Neuronal stem cell (in vitro differentiated cells): ENCODE measurements around the gene CCNT1. TPM values are rescaled to one million over a fixed set of nuclear protein-coding genes. Genes with fewer than 3 reads are reported as not detected.

Source experiments
- DNase-seq: peaks from one replicate; pipeline ENCODE4 v3.0.0-alpha.2; 2013; ENCODE audit warnings: low spot score
- H2AFZ ChIP-seq: one replicate; pipeline ENCODE4 v1.6.1; 2013; ENCODE audit warnings: mild to moderate bottlenecking, low read length, inconsistent platforms
- H2AK5ac ChIP-seq: 2 replicates; pipeline ENCODE4 v1.6.1; 2013; ENCODE audit warnings: low read depth, mild to moderate bottlenecking, inconsistent platforms, low read length, moderate library complexity, mixed read lengths
- H2BK120ac ChIP-seq: 2 replicates; pipeline ENCODE4 v1.6.1; 2013; ENCODE audit warnings: low read depth, mild to moderate bottlenecking, inconsistent platforms, low read length, moderate library complexity, mixed read lengths
- H2BK12ac ChIP-seq: one replicate; pipeline ENCODE4 v1.6.1; 2013; ENCODE audit warnings: low read length, inconsistent platforms
- H2BK15ac ChIP-seq: 2 replicates; pipeline ENCODE4 v1.6.1; 2013; ENCODE audit warnings: mild to moderate bottlenecking, low read length, inconsistent platforms, mixed read lengths
- H2BK5ac ChIP-seq: one replicate; pipeline ENCODE4 v1.6.1; 2013; ENCODE audit warnings: inconsistent platforms, mild to moderate bottlenecking, low read length, moderate library complexity
- H3K14ac ChIP-seq: one replicate; pipeline ENCODE4 v1.6.1; 2013; ENCODE audit warnings: low read length, inconsistent platforms
- H3K18ac ChIP-seq: 2 replicates; pipeline ENCODE4 v1.6.1; 2013; ENCODE audit warnings: low read length, inconsistent platforms
- H3K23ac ChIP-seq: 2 replicates; pipeline ENCODE4 v1.6.1; 2013; ENCODE audit warnings: low read depth, mild to moderate bottlenecking, mixed read lengths, low read length, inconsistent platforms; ENCODE audit not compliant: poor library complexity
- H3K27ac ChIP-seq: replicated peaks from 3 replicates; pipeline ENCODE4 v1.5.1; 2013; ENCODE audit warnings: low read length, inconsistent platforms
- H3K27me3 ChIP-seq, 3 experiments: 2 replicates each; pipeline ENCODE4 v1.6.1; 2013; ENCODE audit warnings: low read length in 3 of 3, mild to moderate bottlenecking in 2 of 3, inconsistent platforms in 1 of 3, low read depth in 1 of 3, mixed read lengths in 1 of 3, moderate library complexity in 1 of 3; ENCODE audit not compliant: control insufficient read depth in 3 of 3, insufficient read depth in 3 of 3
- H3K36me3 ChIP-seq, 2 donors: replicated peaks in 1 of 2; 2 replicates each; pipeline ENCODE4 v1.6.1; 2013; ENCODE audit warnings: low read length in 2 of 2; ENCODE audit not compliant: control insufficient read depth in 2 of 2, insufficient read depth in 2 of 2
- H3K4ac ChIP-seq: 2 replicates; pipeline ENCODE4 v1.6.1; 2013; ENCODE audit warnings: inconsistent platforms, mild to moderate bottlenecking, low read length, moderate library complexity
- H3K4me1 ChIP-seq, 2 donors: 1 replicate in 1 of 2; 2 replicates in 1 of 2; pipeline ENCODE4 v1.6.1; 2013; ENCODE audit warnings: low read length in 2 of 2, low read depth in 1 of 2; ENCODE audit not compliant: control insufficient read depth in 2 of 2, insufficient read depth in 1 of 2
- H3K4me2 ChIP-seq: one replicate; pipeline ENCODE4 v1.6.1; 2013; ENCODE audit warnings: mild to moderate bottlenecking, low read length, inconsistent platforms; ENCODE audit not compliant: insufficient read depth, poor library complexity, severe bottlenecking
- H3K4me3 ChIP-seq, 2 donors: 2 replicates each; pipeline ENCODE4 v1.5.1; 2013; ENCODE audit warnings: low read length in 2 of 2, mild to moderate bottlenecking in 2 of 2, inconsistent platforms in 1 of 2, moderate library complexity in 1 of 2
- H3K79me1 ChIP-seq: one replicate; pipeline ENCODE4 v1.6.1; 2013; ENCODE audit warnings: low read depth, mild to moderate bottlenecking, inconsistent platforms, low read length, moderate library complexity
- H3K9ac ChIP-seq: one replicate; pipeline ENCODE4 v1.6.1; 2013; ENCODE audit warnings: mild to moderate bottlenecking, low read depth, low read length, inconsistent platforms; ENCODE audit not compliant: poor library complexity
- H3K9me3 ChIP-seq, 2 donors: replicated peaks in 1 of 2; 2 replicates each; pipeline versions ENCODE3 to v1.6.1; 2013; ENCODE audit warnings: low read length in 2 of 2, mild to moderate bottlenecking in 2 of 2, inconsistent platforms in 1 of 2, low read depth in 1 of 2, mixed read lengths in 1 of 2, moderate library complexity in 1 of 2; ENCODE audit not compliant: control insufficient read depth in 2 of 2, insufficient read depth in 1 of 2
- H4K8ac ChIP-seq: one replicate; pipeline ENCODE4 v1.6.1; 2013; ENCODE audit warnings: low read depth, mild to moderate bottlenecking, inconsistent platforms, low read length, moderate library complexity
- H4K91ac ChIP-seq: one replicate; pipeline ENCODE4 v1.6.1; 2013; ENCODE audit warnings: low read length, low read depth, mild to moderate bottlenecking, inconsistent platforms; ENCODE audit not compliant: poor library complexity
- WGBS, 2 donors: extraction: QIAGEN DNeasy Blood & Tissue Kit; methylation state at CpG; one replicate each; pipeline ENCODE4 v1.1.7; 2013; ENCODE audit warnings: missing lambda C conversion rate in 2 of 2, mixed read lengths in 1 of 2; ENCODE audit not compliant: insufficient read length in 2 of 2, insufficient replicate concordance in 1 of 2; ENCODE audit errors: extremely low coverage in 2 of 2; 5-methylcytosine and 5-hydroxymethylcytosine counted together
- polyA plus RNA-seq, 2 experiments: library from polyadenylated mRNA; stranded (reverse); fragments of 200-250 nt; gene quantifications; one replicate each; pipeline ENCODE4 v1.2.3, GENCODE V29; 2013

CCNT1 gene
- 19.9 TPM for polyA plus RNA-seq (2013, experiment 1 of 2)
- polyA plus RNA-seq (2013, experiment 2 of 2) = 19.9 TPM

DNA sequence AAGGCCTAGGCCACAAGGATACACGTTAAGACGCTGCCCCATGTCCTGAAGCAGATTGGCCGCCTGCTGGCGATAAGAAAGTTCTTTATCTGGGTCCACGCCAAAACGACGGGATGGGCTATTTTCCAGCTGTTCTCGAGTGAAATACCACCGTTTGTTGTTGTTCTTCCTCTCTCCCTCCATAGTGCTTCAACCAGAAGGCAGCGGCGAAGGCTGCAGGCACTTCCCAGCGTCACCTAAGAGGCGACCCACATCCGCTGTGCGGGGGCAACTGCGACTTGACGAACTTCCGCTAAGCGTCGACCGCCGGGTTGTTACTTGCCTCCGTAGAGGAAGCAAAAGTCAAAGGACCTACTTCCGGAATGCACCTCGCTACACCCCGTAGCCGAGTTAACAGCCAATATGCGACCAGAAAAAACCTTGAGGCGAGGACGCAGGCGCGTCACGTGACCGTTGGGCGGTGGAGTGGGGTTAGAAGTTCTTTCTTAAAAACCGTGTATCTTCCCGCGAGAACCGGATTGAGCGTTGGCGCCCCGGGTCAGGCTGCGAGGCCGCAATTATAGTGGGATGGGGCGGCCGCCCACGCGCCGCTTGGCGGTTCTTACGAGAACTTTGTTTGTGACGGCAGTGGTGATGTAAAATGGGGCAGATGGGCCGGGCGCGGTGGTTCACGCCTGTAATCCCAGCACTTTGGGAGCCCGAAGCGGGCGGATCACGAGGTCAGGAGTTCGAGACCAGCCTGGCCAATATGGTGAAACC is at the start of gene CCNT1:
TSS of gene CCNT1 (minus strand) at position 215 of the 759 bp plus-strand sequence. CDS start at position 183, 32 bp downstream.
- Histone ChIP-seq H2BK15ac (no peak within 1 kb of the TSS), H3K9me3 (peaks cover 2 to 6% of the 10 kb centered on the region in 2 donors), H3K27me3 (no peaks in the 10 kb centered on the region)

DNA sequence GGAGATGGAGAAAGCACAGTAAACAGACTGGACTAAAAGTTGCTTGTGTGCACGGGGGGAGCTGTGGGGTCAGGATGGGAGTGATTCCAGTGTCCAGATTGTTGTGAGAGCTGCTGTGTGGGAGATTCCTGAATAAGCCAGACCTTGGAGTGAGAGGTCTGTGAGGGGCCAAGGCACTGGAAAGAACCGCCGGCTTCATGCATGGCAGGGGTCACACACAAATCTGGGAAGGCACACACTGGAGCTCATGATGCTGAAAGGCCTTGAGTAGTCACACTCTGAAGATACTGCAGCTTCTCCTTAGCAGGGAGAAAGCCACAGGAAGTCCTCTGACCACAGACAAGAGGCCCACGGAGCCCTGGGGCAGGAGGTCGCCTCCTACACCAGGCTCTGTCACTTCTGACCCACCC is 49.3 kb upstream of the CCNT1 start:
- Histone ChIP-seq H3K14ac (no peak overlapping the region), H3K4me3 (peak overlapping the region in 1 of 2 donors; percentile 39), H3K4me2 (no peak overlapping the region), H4K91ac (no peak overlapping the region), H4K8ac (no peak overlapping the region), H3K4ac (no peak overlapping the region), H3K27ac (no peak overlapping the region), H3K79me1 (no peaks in the 10 kb centered on the region), H3K4me1 (peaks cover 0 to 9% of the 10 kb centered on the region in 2 donors), H3K18ac (no peak overlapping the region), H2BK5ac (no peak overlapping the region), H2BK12ac (no peak overlapping the region), H3K36me3 (peaks cover 34 to 53% of the 10 kb centered on the region in 2 donors), H3K9me3 (no peaks in the 10 kb centered on the region), H2AK5ac (no peak overlapping the region), H2AFZ (no peak overlapping the region), H2BK120ac (no peak overlapping the region), H3K27me3 (no peaks in the 10 kb centered on the region), H3K9ac (no peak overlapping the region), H3K23ac (no peak overlapping the region), H2BK15ac (no peak overlapping the region)
- no peak for DNase-seq
- no CpG with 5 or more reads among the region's 5 CpGs for WGBS, 2 donors

More for the DNA sequence above, at the start of gene CCNT1:
- DNase-seq = peak; percentile 99
- Histone ChIP-seq H2BK120ac (no peak within 1 kb of the TSS), H3K4me1 (peaks cover 0 to 13% of the 10 kb centered on the region in 2 donors), H3K4me2 (peak within 1 kb of the TSS; percentile 81), H3K4ac (no peak within 1 kb of the TSS), H4K91ac (no peak within 1 kb of the TSS), H3K23ac (peak within 1 kb of the TSS; percentile 70), H2BK12ac (no peak within 1 kb of the TSS), H4K8ac (peak within 1 kb of the TSS; percentile 65), H3K4me3 (peak within 1 kb of the TSS; percentile 78 to 94), H2AFZ (peak within 1 kb of the TSS; percentile 86), H3K14ac (no peak within 1 kb of the TSS), H3K27ac (peak within 1 kb of the TSS; percentile 82), H2AK5ac (no peak within 1 kb of the TSS), H3K9ac (peak within 1 kb of the TSS; percentile 78), H3K18ac (peak within 1 kb of the TSS; percentile 87), H3K36me3 (peaks cover 9 to 35% of the 10 kb centered on the region in 2 donors), H3K79me1 (peaks cover 2% of the 10 kb centered on the region), H2BK5ac (no peak within 1 kb of the TSS)
- no CpG with 5 or more reads among the region's 61 CpGs for WGBS, 2 donors

DNA sequence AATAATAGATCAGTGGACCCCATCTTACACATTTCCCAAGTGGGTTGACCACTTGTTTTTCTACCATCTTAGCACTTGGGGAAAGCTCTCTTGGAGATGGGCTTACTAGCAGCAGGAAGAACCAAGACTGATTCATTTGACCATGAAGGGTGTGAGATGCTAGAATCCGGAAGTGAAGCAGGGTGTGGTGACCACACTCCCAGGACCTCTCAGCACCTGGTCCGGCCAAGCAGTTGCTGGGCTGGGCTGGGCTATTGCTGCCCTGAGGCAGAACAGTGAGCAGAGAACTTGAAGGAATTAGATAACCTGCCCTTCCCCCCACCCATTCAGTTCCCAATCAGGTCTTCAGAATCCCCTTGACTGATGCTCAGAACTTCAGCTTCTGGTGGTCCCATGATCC is 48.0 kb upstream of the CCNT1 start:
- no peak overlapping the region for H2BK120ac ChIP-seq
- no peak overlapping the region for H3K27ac ChIP-seq
- H2BK5ac ChIP-seq = no peak overlapping the region
- no peak for DNase-seq
- no peaks in the 10 kb centered on the region for H3K79me1 ChIP-seq
- no peak overlapping the region for H2AFZ ChIP-seq
- no peak overlapping the region for H3K4me2 ChIP-seq
- no peaks in the 10 kb centered on the region for H3K27me3 ChIP-seq
- no peak overlapping the region for H2BK12ac ChIP-seq
- H3K4me1 ChIP-seq = peaks cover 0 to 9% of the 10 kb centered on the region in 2 donors
- H3K4ac ChIP-seq = no peak overlapping the region
- peaks cover 31 to 45% of the 10 kb centered on the region in 2 donors for H3K36me3 ChIP-seq
- H3K4me3 ChIP-seq = no peak overlapping the region
- no peak overlapping the region for H2BK15ac ChIP-seq
- no peak overlapping the region for H3K14ac ChIP-seq
- no peak overlapping the region for H2AK5ac ChIP-seq
- no peak overlapping the region for H3K18ac ChIP-seq
- H3K9ac ChIP-seq = no peak overlapping the region
- no peaks in the 10 kb centered on the region for H3K9me3 ChIP-seq
- no CpG with 5 or more reads among the region's 2 CpGs for WGBS, 2 donors
- H3K23ac ChIP-seq = no peak overlapping the region
- no peak overlapping the region for H4K8ac ChIP-seq
- no peak overlapping the region for H4K91ac ChIP-seq

DNA sequence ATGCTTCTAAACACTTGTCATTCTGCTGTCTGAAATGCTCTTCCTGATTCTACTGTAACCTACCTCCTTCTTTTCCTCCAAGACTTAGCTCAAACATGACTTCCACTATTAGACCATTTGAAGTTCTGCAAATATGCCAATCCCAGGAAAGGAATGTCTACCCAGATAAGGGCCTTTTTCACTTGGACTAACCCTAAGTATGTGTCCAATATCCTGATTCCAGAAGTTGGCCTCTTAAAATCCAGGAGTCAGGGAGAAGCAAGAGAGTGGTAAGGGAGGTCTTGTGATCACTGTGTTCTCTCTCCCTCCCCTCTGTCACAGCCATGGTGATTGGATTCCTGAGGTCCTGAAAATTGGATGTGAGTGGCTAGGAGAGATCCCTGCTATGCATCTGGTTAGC is 42.2 kb upstream of the CCNT1 start:
- H3K4me1 ChIP-seq = no peaks in the 10 kb centered on the region
- no peak overlapping the region for H3K14ac ChIP-seq
- peak overlapping the region; percentile 31 for H2AFZ ChIP-seq
- H3K9ac ChIP-seq = no peak overlapping the region
- no peaks in the 10 kb centered on the region for H3K36me3 ChIP-seq
- H3K23ac ChIP-seq = no peak overlapping the region
- H3K4ac ChIP-seq = no peak overlapping the region
- H3K4me2 ChIP-seq = no peak overlapping the region
- H4K8ac ChIP-seq = no peak overlapping the region
- H2AK5ac ChIP-seq = no peak overlapping the region
- H3K18ac ChIP-seq = no peak overlapping the region
- H3K4me3 ChIP-seq = no peak overlapping the region
- no peaks in the 10 kb centered on the region for H3K9me3 ChIP-seq
- H2BK15ac ChIP-seq = no peak overlapping the region
- H3K27ac ChIP-seq = no peak overlapping the region
- no peak overlapping the region for H4K91ac ChIP-seq
- no peaks in the 10 kb centered on the region for H3K79me1 ChIP-seq
- H2BK12ac ChIP-seq = no peak overlapping the region
- no peak overlapping the region for H2BK120ac ChIP-seq
- H3K27me3 ChIP-seq = peaks cover 0 to 7% (median 0%) of the 10 kb centered on the region in 3 experiments
- no peak overlapping the region for H2BK5ac ChIP-seq
- no peak for DNase-seq
